ENCODE results near the gene LRP4.

Gene LRP4

GRCh38 chr11:46846510-46846830 lies 71.9 kb downstream of the LRP4 start:
- peak overlapping the region; percentile 85 for H3K4me3 ChIP-seq (ENCODE audit: control insufficient read depth, low read depth, low read length)
- no peak for TF ChIP-seq CTCF (IDR thresholded peaks at IDR 0.05; ENCODE audit: control insufficient read depth, insufficient read depth, low read depth, low read length, missing control alignments)
- no peak for DNase-seq (ENCODE audit: low read depth)

- DNase-seq (ENCODE audit: low read depth), result peak; percentile 58
- H3K4me3 ChIP-seq (ENCODE audit: control insufficient read depth, low read depth, low read length), result peak within 1 kb of the TSS; percentile 85
- TF ChIP-seq CTCF (IDR thresholded peaks at IDR 0.05; ENCODE audit: control insufficient read depth, insufficient read depth, low read depth, low read length, missing control alignments), result no peak
Observed at GRCh38 chr11:46845740-46846509, 72.4 kb downstream of the LRP4 start, which contains the start of gene CKAP5. Gene CKAP5, minus strand, starts transcription at chr11:46846280. Its CDS starts 25,049 bp downstream, at chr11:46821231.

GRCh38 chr11:46845440-46845739 lies 73.0 kb downstream of the LRP4 start:
- no peak for TF ChIP-seq CTCF (IDR thresholded peaks at IDR 0.05; ENCODE audit: control insufficient read depth, insufficient read depth, low read depth, low read length, missing control alignments)
- DNase-seq (ENCODE audit: low read depth), result no peak
- H3K4me3 ChIP-seq (ENCODE audit: control insufficient read depth, low read depth, low read length), result peak overlapping the region; percentile 85

GRCh38 chr11:46840116-46840515 lies 78.2 kb downstream of the LRP4 start:
- TF ChIP-seq CTCF (IDR thresholded peaks at IDR 0.05; ENCODE audit: control insufficient read depth, insufficient read depth, low read depth, low read length, missing control alignments), result no peak
- no peak for DNase-seq (ENCODE audit: low read depth)
- no peak overlapping the region for H3K4me3 ChIP-seq (ENCODE audit: control insufficient read depth, low read depth, low read length)

GRCh38 chr11:46838501-46838900 lies 79.8 kb downstream of the LRP4 start:
- no peak for DNase-seq (ENCODE audit: low read depth)
- H3K4me3 ChIP-seq (ENCODE audit: control insufficient read depth, low read depth, low read length), result no peak overlapping the region
- no peak for TF ChIP-seq CTCF (IDR thresholded peaks at IDR 0.05; ENCODE audit: control insufficient read depth, insufficient read depth, low read depth, low read length, missing control alignments)

GRCh38 chr11:46837860-46838259 lies 80.5 kb downstream of the LRP4 start:
- no peak for DNase-seq (ENCODE audit: low read depth)
- no peak for TF ChIP-seq CTCF (IDR thresholded peaks at IDR 0.05; ENCODE audit: control insufficient read depth, insufficient read depth, low read depth, low read length, missing control alignments)
- H3K4me3 ChIP-seq (ENCODE audit: control insufficient read depth, low read depth, low read length), result no peak overlapping the region
